ENCODE measurements around the gene ALDH1A2.
"Not testable (repeated sequence)": the region's sequence is repeated elsewhere in the genome, so short reads cannot be mapped to it uniquely, and the experiment has no call there.

ALDH1A2 gene

DNA sequence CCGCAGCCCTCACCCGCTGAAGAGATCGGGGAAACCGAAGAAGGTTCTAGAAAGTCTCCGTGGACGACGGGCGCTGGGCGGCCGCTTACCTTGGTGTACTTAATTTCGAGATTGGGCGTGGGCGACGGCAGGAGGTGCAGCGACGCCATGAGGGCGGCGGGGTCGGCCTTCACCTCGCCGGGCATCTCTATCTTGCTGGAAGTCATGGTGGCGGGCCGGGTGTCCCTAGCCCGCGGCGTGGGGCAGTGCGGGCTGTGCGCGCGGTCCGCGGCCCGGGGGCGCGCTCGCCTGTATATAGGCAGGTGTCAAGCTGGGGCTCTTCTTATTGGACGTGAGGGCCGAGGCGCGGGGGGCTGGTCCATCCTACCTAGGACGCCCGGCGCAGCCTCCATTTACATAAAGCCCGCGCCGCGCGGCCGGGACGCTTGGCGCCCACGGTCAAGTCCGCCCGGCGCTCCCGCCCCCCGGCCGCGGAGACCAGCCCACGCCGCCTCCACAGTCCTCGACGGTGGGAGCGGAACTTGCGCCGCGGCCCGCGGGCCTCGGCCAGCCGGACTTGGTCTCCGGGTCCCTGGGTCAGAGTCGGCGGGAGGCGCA is at the start of gene ALDH1A2:
TSS of gene ALDH1A2 (minus strand) at position 267 of the 597 bp plus-strand sequence. CDS start at position 206, 61 bp downstream.
- no peak for DNase-seq

DNA sequence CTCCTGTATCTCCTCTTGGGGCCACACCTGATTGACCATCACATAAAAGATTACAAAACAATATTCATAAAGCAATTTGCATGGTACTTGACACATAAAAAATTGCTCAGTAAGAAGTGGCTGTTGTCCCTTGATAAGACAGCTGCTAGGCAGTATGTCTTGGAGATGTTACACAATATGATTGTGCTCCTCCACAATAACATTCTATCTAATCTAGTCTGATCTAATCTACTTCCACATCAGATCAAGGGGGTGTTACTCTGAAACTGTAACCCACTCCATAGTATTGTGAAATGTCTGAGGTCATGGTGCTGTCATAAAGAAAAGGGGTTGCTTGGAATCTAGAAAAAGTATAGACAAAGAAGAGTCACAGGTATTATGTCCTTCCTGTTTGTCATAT is 49.3 kb upstream of the ALDH1A2 start:
- no peak for DNase-seq

DNA sequence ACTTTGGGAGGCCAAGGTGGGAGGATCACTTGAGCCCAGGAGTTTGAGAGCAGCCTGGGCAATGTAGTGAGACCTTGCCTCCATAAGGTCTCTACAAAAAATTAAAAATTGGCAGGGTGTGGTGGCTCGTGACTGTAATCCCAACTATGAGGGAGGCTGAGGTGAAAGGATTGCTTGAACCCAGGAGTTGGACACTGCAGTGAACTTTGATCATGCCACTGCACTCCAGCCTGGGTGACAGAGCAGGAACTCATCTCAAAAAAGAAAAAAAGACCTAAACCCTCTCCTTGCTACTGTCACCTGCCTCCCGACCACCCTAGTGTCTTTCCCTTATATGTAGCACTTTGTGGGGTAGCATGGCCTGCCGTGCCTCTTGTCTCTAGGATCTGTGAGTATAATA is 48.9 kb upstream of the ALDH1A2 start:
- DNase-seq = no peak

DNA sequence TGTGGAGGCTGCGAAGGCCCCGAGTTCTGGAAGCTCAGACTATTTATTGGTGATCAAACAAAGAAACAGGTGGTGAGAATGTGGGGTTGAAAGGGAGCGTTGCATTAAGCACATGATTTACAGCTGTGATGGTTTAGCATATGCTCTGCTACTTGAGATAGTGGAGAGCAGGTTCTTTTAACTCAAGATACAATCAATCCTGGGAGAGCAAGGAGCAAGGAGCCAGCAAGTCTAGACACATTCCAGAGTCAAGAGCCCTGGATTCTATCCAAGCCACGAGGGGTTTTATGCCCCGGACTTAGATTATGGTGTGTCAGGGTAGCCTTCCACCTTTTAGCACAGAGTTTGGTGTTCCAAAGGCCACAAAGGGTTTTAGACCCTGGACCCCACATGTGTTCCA is 47.8 kb upstream of the ALDH1A2 start:
- DNase-seq = not testable (repeated sequence)

DNA sequence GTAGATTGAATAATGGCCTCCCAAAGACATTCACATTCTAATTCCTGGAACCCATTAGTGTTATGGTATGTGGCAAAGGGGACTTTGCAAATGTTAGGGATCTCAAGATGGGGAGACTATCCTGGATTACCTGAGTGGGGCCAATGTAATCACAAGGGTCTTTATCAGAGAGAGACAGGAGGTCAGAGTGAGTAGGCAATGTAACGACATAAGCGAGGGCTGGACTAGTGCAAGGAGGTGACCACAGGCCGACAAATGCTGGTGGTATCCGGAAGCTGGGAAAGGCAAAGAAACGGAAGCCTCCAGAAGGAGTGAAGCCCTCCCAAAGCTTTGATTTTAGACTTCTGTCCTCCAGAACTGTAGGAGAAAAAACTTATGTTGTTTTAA is 46.2 kb upstream of the ALDH1A2 start:
- no peak for DNase-seq

DNA sequence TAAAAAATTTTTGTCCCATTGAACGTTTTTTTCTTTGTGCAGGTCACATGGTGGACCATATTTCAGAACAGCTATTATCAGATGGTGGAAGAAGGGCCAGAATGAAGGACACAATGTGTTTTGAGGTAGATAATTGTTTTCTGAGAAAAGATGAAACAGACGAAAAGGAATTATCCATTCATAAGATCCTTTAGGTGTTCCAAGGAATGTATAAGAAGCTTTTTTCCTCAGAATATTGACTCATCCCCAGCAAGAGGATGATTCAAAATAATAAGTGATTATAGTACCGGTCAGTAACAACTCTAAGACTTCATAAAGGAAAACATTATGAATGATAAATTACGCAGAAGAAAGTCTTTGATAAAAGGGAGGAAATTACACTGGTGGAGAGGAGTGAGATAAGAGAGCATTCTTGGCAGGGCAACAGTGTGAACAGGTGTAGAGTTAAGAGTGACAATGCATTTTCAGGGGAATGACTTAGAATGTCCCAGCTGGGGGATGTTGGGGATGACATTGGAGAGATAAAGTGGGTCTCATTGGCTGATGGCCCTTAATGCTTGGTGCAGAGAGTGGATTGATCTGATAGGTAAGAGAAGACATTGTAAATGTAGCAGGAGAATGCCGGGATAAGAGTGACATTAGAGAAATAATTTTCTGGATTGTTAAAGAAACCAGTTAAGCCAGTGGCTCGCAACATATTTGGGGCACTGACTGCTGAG is 45.6 kb upstream of the ALDH1A2 start:
- DNase-seq = no peak

DNA sequence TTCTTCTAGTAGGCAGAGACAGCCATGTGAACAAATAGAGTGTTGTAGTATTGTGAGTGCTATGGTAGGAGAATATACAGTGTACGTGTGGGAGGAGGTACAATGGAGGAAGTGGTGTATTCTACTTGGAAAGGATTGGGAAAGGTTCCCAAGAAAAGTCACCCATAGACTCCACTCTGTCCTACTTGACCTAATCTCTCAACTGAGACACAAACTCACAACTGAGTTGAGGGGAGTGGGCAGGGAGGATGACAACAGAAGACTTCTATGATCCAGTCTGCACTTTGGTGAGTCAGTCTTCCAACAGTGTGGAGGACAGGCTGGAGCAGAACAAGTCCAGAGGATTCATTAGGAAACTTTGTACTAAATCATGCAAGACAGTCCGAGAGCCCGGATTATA is 43.9 kb upstream of the ALDH1A2 start:
- no peak for DNase-seq

DNA sequence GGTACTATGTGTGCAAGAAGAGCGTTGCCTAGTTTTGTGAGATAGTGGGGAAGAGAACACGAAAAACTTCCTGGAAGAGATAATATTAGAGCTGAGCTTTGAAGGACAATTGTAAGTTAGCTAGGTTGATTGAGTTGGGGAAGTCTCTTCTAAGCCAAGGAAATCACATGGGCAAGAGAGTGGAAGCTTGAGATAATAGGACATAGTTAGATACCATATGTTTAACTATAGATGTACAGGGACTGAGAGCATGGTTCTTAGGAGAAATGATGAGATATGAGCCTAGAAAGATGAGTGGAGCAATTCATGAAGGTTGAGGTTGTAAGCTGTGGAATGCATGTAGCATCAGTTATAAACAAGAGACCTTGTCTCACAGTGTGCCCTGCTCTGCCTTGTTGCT is 42.6 kb upstream of the ALDH1A2 start:
- DNase-seq = no peak

DNA sequence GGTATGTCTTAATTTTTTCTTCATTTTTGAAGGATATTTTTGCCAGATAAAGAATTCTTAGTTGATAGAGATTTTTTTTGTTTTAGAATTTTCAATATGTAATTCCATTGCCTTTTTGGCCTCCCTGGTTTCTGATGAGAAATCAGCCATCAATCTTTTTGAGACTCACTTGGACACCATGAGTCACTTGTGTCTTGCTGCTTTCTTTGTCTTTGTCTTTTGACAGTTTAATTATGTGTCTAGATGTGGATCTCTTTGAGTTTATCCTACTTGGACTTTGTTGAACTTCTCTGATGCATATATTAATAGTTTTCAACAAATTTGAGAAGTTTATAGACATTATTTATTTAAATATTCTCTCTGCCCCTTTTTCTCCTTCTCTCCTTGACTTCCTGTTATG is 38.0 kb upstream of the ALDH1A2 start:
- DNase-seq = no peak

DNA sequence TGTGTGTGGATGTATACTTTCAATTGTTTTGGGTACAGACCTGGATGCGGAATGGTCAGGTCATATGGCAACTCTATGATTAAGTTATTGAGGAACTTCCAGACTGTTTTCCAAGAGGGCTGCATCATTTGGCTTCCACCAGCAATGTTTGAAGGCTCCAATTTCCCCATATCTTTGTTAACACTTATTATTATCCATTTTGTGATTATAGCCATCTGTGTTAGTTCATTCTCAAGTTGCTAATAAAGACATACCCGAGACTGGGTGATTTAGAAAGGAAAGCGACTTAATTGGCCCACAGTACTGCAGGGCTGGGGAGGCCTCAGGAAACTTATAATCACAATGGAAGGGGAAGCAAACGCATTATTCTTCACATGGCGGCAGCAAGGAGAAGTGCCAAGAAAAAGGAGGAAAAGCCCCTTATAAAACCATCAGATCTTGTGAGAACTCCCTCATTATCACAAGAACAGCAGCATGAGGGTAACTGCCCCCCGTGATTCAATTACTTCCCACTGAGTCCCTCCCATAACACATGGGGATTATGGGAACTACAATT is 31.1 kb upstream of the ALDH1A2 start:
- DNase-seq = no peak

DNA sequence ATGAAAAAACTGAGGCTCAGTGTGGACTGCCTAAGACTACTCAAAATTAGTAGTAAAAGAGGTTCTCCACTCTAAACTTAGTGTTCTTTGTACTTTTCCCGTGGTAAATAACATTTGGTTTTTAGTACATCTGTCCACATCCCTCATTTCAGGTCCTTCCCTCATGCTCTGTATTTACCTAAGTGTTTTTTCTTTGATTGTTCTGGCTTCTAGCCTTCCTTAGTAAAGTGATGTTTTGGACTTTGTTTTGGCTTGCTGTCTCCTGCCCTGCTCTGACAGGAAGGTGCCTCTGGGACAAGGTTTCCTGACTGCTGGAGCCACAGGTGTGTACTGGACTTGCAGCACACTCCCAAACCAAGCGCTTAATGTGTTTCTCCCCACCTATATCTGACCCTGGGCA is 29.9 kb upstream of the ALDH1A2 start:
- no peak for DNase-seq

DNA sequence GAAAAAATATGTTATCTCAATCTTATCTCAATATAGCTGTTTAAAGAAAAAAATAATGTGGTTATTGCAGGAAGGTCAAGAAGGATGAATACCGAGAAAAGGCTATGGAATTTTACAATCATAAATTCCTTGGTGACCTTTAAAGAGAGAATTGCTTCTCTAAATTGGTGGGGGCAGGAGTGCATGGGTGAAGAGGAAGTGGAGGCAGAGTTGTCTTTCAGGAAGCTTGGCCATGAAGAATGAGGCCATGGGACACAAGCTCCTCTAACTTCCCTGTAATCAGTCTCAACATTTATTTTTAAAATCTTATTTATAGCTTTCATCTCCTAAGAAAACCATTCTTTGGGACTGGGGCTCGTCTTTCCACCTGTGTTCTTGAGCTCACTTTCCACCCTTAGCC is 22.4 kb upstream of the ALDH1A2 start:
- DNase-seq = no peak

DNA sequence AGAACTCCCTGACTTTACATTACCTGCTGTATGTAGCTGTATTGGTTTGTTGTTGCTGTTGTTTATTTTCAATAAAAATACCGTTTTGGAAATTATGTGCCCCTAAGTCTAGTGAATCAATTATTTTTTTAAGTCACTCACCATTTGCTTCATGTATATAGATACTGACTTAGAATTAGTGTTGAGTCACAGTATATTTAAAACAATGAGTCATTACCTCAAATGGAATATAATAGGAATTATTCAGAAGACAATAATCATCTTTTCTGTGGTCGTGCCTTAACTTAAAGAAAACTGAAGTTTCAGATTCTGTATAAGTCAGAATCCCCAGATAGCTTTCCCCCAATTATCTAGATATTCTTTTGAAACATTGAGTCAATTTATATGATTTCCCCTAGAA is 21.0 kb upstream of the ALDH1A2 start:
- DNase-seq = no peak

DNA sequence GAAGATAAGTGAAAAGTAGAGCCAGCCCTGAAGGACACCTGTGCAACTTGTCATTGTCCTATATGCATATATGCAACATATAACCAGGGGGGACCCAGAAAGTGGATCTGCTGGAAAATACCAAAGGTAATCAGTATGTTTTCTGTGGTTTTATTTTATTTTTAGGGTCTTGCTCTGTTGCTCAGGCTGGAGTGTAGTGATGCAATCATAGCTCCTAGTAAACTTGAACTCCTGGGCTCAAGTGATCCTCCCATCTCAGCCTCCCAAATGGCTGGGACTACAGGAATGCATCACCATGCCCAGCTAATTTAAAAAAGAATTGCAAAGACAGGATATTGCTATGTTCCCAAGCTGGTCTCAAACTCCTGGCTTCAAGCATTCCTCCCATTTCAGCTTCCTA is 18.0 kb upstream of the ALDH1A2 start:
- DNase-seq = no peak

DNA sequence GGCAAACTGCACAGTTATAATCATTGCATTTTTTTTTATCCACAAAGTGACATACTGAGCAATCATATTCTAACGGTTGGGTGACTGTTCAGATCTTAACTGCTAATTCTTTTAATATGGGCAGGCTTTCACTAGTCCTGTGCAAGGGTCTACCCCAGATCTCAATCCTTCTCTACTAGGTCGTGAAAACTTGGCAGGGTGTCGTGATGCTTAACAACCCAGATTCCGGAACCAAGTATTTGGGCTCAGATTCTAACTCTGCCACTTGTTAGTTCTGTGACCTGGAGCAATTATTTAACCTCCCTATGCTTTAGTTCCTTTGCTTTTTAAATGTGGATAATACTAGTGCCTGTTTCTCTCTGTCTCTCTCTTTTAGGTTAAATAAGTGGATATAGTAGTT is 16.4 kb upstream of the ALDH1A2 start:
- DNase-seq = no peak

DNA sequence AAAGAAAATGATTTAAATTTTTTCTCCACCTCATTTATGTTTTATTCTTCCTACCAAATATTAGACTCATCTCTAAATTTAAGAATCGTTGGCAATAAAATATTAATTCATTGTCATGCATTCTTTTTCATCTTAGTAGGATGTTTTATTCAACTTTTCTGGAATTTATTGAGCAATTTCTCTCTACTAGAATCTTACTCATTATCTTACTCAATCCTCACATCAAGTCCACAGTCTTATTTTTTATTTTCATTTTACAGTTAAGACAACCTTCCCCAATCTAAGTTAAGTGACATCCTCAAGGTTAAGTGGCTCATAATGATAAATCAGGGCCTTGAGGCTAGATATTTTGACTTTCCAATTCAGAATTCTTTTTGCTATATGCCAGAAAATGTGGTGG is 15.9 kb upstream of the ALDH1A2 start:
- no peak for DNase-seq

DNA sequence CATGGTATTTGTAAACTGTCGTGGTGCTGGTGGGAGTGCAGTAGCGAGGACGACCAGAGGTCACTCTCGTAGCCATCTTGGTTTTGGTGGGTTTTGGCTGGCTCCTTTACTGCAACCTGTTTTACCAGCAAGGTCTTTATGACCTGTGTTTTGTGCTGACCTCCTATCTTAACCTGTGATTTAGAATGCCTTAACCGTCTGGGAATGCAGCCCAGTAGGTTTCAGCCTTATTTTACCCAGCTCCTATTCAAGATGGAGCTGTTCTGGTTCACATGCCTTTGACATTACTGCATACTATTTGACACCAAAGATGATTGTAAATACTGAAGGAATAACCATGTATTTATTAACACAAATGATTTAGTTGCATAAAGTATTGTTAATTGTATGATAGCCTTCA is 15.4 kb upstream of the ALDH1A2 start:
- DNase-seq = not testable (repeated sequence)

DNA sequence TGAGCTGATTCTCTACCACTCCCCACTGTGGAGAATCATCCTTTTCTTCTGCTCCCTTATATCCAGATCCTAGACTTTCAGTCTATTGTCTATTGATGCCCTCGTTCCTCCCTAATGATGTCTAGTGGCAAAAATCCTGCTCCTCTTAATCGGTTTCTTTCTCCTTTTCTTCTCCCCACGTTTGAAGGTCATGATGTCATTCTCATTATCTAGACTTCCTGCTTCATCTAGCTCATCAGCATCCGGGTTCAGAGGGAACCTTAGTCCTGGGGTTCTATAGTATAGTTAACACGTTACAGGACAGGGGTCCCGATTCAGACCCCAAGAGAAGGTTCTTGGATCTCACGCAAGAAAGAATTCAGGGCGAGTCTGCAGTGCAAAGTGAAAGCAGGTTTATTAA is 14.9 kb upstream of the ALDH1A2 start:
- no peak for DNase-seq

DNA sequence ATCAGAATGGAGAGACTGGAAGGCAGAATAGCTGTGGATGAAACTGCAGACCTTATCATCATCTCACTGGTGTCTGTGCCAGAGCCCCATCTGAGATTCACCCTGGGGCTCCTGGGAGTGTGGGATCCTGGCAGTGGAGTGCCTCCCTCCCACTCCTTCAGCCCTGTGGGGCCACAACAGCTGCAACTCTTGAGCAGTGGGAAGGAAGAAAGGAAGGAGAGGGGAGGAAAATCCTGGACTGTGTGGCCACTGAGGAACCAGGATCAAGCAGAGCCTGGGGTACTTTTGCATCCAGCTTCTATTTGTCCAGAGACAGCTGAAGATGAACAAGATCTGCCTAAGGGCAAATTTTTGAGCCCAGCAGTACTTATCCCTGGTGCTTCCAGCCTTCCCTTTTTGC is 13.1 kb upstream of the ALDH1A2 start:
- no peak for DNase-seq

DNA sequence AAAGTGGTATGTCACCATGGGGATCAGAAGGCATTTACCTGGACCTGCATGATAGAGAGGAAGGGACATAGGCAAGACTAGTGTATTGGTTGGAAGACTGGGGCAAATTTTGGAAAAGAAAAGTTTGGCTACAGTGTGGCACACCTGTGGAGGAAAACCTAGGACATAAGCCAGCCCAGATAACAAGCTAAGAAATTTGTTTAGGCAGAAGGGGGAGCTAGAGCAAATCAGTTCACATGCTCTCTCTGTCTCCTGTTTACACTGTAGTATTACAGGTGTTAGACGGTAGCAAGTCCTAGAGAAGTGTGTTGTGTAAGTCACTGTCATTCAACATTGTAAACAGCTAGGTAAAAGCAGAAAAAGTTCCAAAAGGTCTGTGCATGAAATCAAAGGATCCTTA is 11.9 kb upstream of the ALDH1A2 start:
- no peak for DNase-seq

DNA sequence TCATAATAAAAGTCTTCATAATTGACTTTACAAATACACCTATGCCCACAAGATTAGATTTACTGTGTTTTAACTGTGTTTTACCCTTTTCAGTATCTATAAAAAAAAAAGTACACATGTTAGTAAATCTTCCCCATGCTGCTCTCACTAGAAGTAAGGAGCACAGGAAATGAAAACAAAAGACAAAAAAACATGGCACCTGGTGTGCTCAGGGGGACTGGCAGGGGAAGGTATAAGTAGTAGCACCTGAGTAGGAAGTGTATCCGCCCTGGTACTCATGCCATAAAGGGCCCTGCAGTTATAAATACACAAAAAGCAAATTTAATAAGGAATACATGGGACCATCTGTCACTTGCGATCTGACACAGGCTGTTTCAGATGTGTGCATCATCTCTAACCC is 8.9 kb upstream of the ALDH1A2 start:
- no peak for DNase-seq

DNA sequence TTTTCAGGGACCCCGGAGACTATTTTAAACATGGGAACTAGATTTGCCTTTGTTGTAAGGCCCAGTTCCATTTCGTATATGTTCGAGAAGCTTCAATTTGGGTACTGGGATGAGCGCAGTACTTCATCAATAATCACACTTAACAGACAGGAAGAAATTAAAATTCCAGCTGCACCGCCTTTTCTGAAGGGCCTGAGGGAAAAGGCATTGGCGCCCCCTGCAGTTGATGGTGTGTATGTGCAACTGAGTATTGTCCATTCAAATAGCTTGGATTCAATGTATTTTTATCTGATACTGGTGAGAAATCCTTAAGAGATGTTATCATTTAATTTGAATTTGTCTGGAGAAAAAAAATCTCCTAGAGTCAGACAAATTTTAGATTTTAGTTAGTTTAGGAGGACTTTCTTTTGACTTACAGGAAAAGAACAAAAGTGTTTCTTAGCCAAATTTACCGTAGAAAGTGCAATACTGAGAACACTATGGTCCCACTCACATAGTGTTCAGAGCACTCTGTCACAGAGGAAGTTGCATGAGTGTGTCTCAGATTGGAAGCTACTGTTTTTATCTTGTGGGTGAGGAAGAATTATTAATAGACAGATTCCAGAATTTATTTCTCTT is 5.4 kb upstream of the ALDH1A2 start:
- DNase-seq = no peak

DNA sequence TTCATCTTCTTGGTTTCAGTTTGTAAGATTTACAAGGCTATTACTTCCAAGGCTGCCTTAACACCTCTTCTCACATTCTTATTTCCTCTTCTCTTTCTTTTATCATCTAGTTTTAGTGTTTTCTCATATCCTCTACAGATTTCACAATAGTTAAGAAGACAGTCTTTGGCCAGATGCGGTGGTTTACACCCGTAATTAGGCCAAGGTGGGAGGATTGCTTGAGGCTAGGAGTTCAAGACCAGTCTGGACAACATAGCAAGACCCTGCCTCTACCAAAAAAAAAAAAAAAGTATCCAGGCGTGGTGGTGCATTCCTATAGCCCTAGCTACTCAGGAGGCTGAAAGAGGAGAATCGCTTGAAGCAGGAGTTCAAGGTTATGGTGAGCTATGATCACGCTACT is 3.5 kb upstream of the ALDH1A2 start:
- DNase-seq = no peak

All from NCI-H2171 (cell line).